Measurements from ENCODE around the gene AMELX. TPM values are rescaled to one million over a fixed set of nuclear protein-coding genes. Genes with fewer than 3 reads are reported as not detected.

Gene AMELX
- total RNA-seq, 1 experiment from 2014 or later, result 0.13 TPM

- no peak for DNase-seq (ENCODE audit: low spot score)
Observed at GRCh38 chrX:11305641-11306040, 12.4 kb downstream of the AMELX start.

DNA sequence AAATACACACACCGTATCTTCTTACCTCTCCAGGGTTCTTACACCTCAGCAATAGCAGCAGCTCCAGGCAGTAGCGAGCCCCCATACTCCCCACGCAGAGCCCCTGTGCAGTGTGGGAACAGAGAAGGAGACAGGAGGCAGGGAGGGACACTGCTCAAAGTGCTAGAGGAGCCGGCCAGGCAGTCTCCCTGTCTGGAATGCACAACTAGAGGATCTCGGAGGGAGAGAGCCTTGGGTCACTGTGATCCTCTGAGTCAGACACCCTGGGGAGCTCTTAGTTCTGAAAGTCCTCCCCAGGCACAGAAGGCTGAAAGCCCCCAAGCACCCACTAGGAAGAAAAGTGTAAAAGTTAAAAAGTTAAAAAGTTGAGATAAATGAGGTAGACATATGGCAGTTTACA is 16.0 kb downstream of the AMELX start:
- no peak for DNase-seq (ENCODE audit: low spot score)

DNA sequence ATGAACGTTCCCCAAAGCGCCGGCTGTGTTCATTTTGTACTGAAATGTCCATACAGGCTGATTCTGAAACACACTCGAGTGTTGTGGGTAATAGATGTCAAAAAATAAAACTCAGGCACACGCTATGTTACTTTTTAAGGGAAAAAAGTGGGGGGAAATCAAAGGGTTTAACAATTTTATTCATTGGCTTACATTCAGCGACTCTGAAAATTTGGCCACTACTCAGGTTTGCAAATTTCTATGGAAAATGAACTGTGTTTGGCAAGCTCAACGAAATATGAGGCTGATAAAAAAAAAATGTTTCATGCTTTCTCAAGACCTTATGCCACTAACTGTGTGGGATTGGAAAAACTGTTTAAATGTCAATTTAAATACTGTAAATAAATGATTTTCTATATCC is 18.5 kb downstream of the AMELX start:
- no peak for DNase-seq (ENCODE audit: low spot score)

GRCh38 chrX:11319806-11320520 is 26.8 kb downstream of the AMELX start:
- DNase-seq (ENCODE audit: low spot score), result no peak

DNA sequence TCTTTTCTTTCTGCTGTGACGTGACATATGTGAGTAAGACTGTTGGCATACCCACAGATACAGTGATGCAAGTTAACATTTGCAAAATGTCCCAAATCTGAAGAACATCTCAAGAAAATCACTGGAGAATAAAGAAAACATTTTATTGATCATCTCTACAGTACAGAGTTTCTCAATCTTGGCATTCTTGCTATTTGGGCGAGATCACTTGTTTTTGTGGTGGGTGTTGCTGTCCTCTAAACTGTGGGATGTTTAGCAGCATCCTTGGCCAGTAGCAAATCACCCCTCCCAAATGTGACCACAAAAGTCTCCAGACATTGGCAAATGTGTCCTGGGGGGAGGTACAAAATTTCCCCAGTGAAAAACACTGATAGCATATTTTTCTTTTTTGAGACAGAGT is 28.8 kb downstream of the AMELX start:
- no peak for DNase-seq (ENCODE audit: low spot score)

DNA sequence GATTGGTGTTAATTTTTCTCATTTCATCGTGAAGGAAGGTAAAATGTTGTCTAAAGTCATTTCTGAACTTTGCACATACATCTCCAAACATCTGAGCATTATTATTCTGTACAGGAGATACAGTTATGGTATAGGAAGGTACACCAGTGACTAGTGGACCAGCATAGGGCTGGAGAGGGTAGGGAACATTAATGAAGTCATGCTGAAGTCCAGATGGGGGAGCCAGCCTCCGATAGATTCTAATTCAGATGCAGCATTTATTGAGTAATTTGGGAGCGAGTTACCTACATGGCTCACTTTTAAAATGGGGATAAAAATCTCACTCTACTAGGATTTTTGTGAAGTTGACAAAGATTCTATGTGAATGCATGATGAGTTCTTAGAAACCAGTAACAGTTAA is 34.9 kb downstream of the AMELX start:
- DNase-seq (ENCODE audit: low spot score), result no peak

DNA sequence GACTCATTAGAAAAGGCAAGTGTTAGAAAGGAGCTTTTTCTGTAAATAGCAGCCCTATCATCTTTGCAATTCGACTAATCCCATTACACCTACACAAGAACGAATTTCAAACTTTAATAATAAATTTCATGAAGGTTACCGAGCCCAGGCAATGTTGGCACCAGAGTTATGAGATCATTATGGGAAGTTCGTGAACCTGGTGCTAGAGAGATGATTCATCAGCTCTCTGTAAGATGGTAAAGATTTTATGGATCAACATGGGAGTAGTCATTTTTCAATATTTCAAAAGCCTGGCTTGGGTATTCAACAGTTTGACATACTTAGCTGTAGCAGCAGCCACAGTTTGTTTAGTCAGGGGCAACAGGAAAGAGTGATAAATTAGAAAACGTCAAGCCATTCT is 35.8 kb downstream of the AMELX start:
- peak; percentile 30 for DNase-seq (ENCODE audit: low spot score)

GRCh38 chrX:11331788-11332187 is 38.6 kb downstream of the AMELX start:
- DNase-seq (ENCODE audit: low spot score), result no peak

GRCh38 chrX:11334165-11334564 is 41.0 kb downstream of the AMELX start:
- DNase-seq (ENCODE audit: low spot score), result no peak

- no peak for DNase-seq (ENCODE audit: low spot score)
Observed at GRCh38 chrX:11336201-11336600, 43.0 kb downstream of the AMELX start.

DNA sequence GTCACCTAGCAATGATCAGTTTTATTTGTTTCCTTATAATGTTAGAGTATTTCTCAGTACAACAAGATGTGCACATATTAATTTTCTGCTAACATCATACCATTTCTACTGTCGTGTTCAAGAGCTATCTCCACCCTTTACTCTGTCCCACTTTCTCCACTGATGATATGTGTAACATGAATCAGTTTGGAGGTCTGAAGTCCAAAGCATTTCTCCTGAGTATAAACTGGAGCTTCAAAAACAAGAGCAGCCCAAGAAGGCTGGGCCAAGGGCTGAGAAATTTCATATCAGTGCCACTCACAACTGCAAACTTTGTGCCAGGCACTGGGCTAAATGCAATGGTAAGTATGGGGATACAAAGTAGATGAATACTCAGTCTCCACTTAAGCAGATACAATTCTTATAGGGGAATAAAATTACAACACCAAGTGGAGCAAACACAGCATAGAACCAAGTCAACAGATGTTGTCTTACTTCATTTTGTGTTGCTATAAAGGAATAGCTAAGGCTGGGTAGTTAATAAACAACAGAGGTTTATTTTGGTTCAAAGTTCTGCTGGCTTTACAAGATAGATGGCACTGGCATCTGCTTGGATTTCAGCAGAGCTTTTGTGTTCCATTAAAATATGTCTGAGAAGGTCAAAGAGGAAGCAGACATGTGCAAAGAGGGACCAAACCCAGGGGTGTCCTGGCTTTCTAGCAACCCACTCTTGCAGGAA is 44.2 kb downstream of the AMELX start:
- no peak for DNase-seq (ENCODE audit: low spot score)

DNA sequence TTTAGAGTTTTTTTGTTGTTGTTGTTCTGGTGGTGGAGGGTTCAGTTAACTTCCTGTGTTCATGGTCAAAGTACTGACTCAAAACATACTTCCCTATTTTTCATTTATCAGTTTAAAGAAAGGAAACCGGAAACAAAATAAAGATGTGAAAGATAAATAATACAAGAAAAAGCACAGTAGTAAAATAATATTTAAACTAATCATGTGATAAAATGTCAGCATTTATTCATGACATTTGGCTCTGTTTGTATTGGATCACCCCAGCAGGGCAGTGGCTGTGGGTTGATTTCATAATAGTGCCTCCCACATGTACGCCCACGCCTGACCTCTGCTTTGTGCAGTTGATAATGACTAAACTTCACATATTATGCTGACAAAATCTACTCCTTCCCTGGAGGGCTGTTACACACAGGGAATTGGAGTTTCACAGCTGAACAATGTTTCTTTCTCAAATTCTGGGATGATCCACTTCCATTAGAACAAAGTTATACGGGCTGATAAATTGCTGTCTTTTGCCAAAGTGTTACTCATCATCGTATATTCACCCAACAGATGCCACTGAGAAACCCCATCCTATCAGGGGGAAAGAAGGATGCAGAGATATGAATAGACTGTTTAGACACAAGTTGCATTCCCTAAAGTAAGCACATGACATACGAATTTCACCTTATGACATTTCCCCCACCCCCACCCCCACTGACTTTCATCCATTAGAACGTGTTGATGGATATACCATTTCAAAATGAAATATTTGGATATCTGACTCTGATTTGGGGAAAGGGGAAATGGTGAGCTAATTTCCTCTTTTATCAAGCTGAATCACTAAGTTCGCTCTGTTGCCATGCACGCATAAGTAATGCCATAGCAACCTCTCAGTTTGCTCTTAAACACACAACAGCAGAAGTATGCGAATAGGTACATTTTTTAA is 48.3 kb downstream of the AMELX start:
- DNase-seq (ENCODE audit: low spot score), result peak; percentile 31

- no peak for DNase-seq (ENCODE audit: low spot score)
Observed at GRCh38 chrX:11342673-11343072, 49.5 kb downstream of the AMELX start.

DNA sequence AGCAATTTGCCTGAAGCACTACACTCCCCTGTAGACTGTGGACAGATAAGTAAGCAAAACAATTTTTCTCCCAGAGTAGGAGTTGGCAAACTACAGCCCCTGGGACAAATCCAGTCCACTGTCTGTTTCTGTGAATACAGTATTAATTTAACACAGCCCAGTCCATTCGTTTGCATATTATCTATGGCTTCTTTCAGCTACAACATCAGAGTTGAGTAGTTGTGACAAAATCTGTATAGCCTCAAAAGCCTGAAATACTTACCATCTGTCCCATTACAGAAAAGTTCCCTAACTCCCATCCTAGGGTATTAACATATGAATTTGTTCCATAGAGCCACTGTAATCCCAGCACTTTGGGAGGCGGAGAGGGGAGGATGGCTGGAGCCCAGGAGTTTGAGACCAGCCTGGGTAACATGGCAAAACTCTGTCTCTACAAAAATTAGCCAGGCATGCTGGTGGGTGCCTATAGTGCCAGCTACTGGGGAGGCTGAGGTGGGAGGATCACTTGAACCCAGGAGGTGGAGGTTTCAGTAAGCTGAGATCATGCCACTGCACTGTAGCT is 53.0 kb downstream of the AMELX start:
- no peak for DNase-seq (ENCODE audit: low spot score)

DNA sequence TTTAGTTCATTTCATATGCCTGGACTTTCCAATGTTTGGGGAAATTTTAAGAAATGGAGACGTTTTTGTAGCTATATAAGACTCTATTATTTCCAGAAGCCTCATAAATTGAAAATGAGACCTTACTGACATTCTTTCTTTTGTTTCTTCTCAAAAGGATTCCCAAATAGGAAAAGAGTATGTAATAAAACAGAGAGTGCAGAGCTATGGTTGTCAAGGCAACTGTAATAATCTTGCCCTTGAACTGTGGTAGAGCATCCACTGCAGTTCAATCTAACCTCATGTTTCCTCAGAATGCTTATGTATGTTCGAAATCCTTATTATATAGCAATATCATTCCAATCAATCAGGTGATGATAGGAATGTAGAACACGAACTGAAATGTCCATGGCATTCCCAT is 54.1 kb downstream of the AMELX start:
- no peak for DNase-seq (ENCODE audit: low spot score)

- DNase-seq (ENCODE audit: low spot score), result no peak
Observed at GRCh38 chrX:11349020-11349419, 55.8 kb downstream of the AMELX start.

- DNase-seq (ENCODE audit: low spot score), result no peak
Observed at GRCh38 chrX:11349661-11350337, 56.6 kb downstream of the AMELX start.

Data from HT-29 (cell line).